CD4-positive, alpha-beta memory T cell (primary cell): Measurements from ENCODE around the gene AIF1L. TPM values are rescaled to one million over a fixed set of nuclear protein-coding genes. Genes with fewer than 3 reads are reported as not detected.

Experiments
- CTCF ChIA-PET: fragments of 350-600 bp; sonication (Branson Sonifier 250); formaldehyde crosslinking; loops from one replicate; lab custom pipeline; 2021; ENCODE audit warnings: inconsistent platforms; ENCODE audit not compliant: partially characterized antibody; lab: Charles Lee
- POLR2A ChIA-PET: fragments of 350-600 bp; sonication (Branson Sonifier 250); formaldehyde crosslinking; loops from one replicate; lab custom pipeline; 2021; ENCODE audit not compliant: partially characterized antibody; lab: Charles Lee
- DNase-seq, 5 donors: peaks; one replicate each; pipeline versions ENCODE4 v3.0.0 to v3.0.0-alpha.2; 2020 to 2022; ENCODE audit warnings: mixed read lengths in 1 of 5
- H3K27ac ChIP-seq: one replicate; pipeline ENCODE4 v1.7.0; 2013; ENCODE audit warnings: low read depth, low read length
- H3K27me3 ChIP-seq: 2 replicates; pipeline ENCODE4 v1.7.0; 2013; ENCODE audit warnings: mild to moderate bottlenecking, low read length, moderate library complexity; ENCODE audit not compliant: insufficient read depth
- H3K36me3 ChIP-seq: 2 replicates; pipeline ENCODE4 v1.7.0; 2013; ENCODE audit warnings: mild to moderate bottlenecking, low read length, moderate library complexity; ENCODE audit not compliant: insufficient read depth
- H3K4me1 ChIP-seq: 2 replicates; pipeline ENCODE4 v1.7.0; 2013; ENCODE audit warnings: mild to moderate bottlenecking, low read length, moderate library complexity; ENCODE audit not compliant: insufficient read depth
- H3K4me3 ChIP-seq, 2 donors: one replicate each; pipeline ENCODE4 v1.7.0; 2013; ENCODE audit warnings: low read length in 2 of 2, mild to moderate bottlenecking in 1 of 2
- H3K9me3 ChIP-seq, 2 donors: one replicate each; pipeline ENCODE4 v1.7.0; 2013; ENCODE audit warnings: low read length in 2 of 2, control low read depth in 1 of 2; ENCODE audit not compliant: control insufficient read depth in 1 of 2
- H3K27ac Mint-ChIP-seq, 7 donors: one replicate each; pipeline ENCODE4 v1.8.0; 2020 to 2021; ENCODE audit warnings: mixed read lengths in 7 of 7, mild to moderate bottlenecking in 6 of 7, inconsistent platforms in 3 of 7, moderate library complexity in 3 of 7
- H3K27me3 Mint-ChIP-seq, 2 donors: one replicate each; pipeline ENCODE4 v1.8.0; 2020 to 2021; ENCODE audit warnings: mixed read lengths in 2 of 2
- H3K36me3 Mint-ChIP-seq, 2 donors: one replicate each; pipeline ENCODE4 v1.8.0; 2020 to 2021; ENCODE audit warnings: mixed read lengths in 2 of 2, inconsistent platforms in 1 of 2, mild to moderate bottlenecking in 1 of 2
- H3K4me1 Mint-ChIP-seq, 4 donors: one replicate each; pipeline ENCODE4 v1.8.0; 2020 to 2021; ENCODE audit warnings: mixed read lengths in 4 of 4, mild to moderate bottlenecking in 1 of 4
- H3K4me3 Mint-ChIP-seq, 8 donors: one replicate each; pipeline ENCODE4 v1.8.0; 2020 to 2021; ENCODE audit warnings: mixed read lengths in 8 of 8, mild to moderate bottlenecking in 7 of 8, moderate library complexity in 6 of 8, inconsistent platforms in 3 of 8
- H3K9me3 Mint-ChIP-seq, 8 donors: one replicate each; pipeline ENCODE4 v1.8.0; 2020 to 2021; ENCODE audit warnings: mixed read lengths in 8 of 8, mild to moderate bottlenecking in 5 of 8, inconsistent platforms in 3 of 8, moderate library complexity in 1 of 8
- intact Hi-C: fragments of 100-400 bp; cut with micrococcal nuclease; formaldehyde crosslinking; loops from one replicate; pipeline ENCODE4 v1.15.1; 2023
- polyA plus RNA-seq, 2 donors: library from polyadenylated mRNA; unstranded; fragments of 300-500 nt; fragmentation: Illumina TruSeq; gene quantifications; one replicate each; pipeline ENCODE4 v1.2.3, GENCODE V29; 2021
- total RNA-seq, 2 experiments: library from RNA; stranded (reverse); gene quantifications; one replicate each; pipeline ENCODE4 v1.2.3, GENCODE V29; 2021

Gene AIF1L
- total and polyA plus RNA-seq, 4 experiments from 2014 or later, result 0.15 TPM; not detected in 3

- H3K4me1 ChIP-seq, result no peaks in the 10 kb centered on the region
- Mint-ChIP-seq H3K27me3 (no peaks in the 10 kb centered on the region), H3K36me3 (peaks cover 66 to 70% of the 10 kb centered on the region in 2 donors), H3K4me3 (no peak overlapping the region), H3K9me3 (no peaks in the 10 kb centered on the region), H3K27ac (peak overlapping the region in 2 of 7 donors; percentile 53 to 78), H3K4me1 (peaks cover 4 to 16% (median 8%) of the 10 kb centered on the region in 4 donors)
- intact Hi-C loops, result no loop called here
- no peak overlapping the region for H3K27ac ChIP-seq
- no peaks in the 10 kb centered on the region for H3K27me3 ChIP-seq
- CTCF ChIA-PET, result interaction anchor here (1.0 to 2.0 kb wide), 5 partner anchors 9 to 169 kb away, joined by 3 to 6 read pairs (median 4); no protein-coding TSS in a partner anchor
- H3K4me3 ChIP-seq, result no peak overlapping the region
- no peaks in the 10 kb centered on the region for H3K9me3 ChIP-seq
- peaks cover 21% of the 10 kb centered on the region for H3K36me3 ChIP-seq
- POLR2A ChIA-PET, result no interaction called here
- DNase-seq, result no peak
These were observed 70.9 kb downstream of the AIF1L start for GRCh38 chr9:131167146-131167692.

DNA sequence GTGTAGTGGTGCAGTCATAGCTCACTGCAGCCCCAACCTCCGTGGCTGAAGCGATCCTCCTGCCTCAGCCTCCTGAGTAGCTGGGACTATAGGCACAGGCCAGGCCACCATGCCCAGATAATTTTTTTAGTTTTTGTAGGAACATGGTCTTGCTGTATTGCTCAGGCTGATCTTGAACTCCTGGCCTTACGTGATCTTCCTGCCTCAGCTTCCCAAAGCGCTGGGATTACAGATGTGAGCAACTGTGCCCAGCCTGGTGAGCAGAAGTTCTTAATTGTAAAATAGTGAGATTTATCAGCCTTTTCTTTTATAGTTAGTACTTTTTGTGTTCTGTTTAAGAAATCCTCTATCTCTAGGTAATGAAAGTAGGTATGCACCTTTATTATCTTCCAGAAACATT, 71.6 kb downstream of the AIF1L start:
- H3K9me3 Mint-ChIP-seq, result no peaks in the 10 kb centered on the region
- H3K27me3 Mint-ChIP-seq, result no peaks in the 10 kb centered on the region
- POLR2A ChIA-PET, result interaction anchor here (0.8 kb wide), 1 partner anchor 42 kb away, joined by 4 read pairs; the partner anchor contains the start of gene NUP214
- Histone ChIP-seq H3K4me3 (no peak overlapping the region), H3K36me3 (peaks cover 13% of the 10 kb centered on the region), H3K9me3 (no peaks in the 10 kb centered on the region), H3K4me1 (no peaks in the 10 kb centered on the region), H3K27me3 (no peaks in the 10 kb centered on the region), H3K27ac (no peak overlapping the region)
- no peak for DNase-seq
- CTCF ChIA-PET, result interaction anchor here (1.0 to 2.0 kb wide), 4 partner anchors 9 to 166 kb away, joined by 3 to 6 read pairs (median 4); no protein-coding TSS in a partner anchor
- intact Hi-C loops, result no loop called here
- peak overlapping the region in 2 of 7 donors; percentile 53 to 71 for H3K27ac Mint-ChIP-seq
- peak overlapping the region in 1 of 8 donors; percentile 36 for H3K4me3 Mint-ChIP-seq
- peaks cover 59 to 71% of the 10 kb centered on the region in 2 donors for H3K36me3 Mint-ChIP-seq
- peaks cover 4 to 15% (median 8%) of the 10 kb centered on the region in 4 donors for H3K4me1 Mint-ChIP-seq

DNA sequence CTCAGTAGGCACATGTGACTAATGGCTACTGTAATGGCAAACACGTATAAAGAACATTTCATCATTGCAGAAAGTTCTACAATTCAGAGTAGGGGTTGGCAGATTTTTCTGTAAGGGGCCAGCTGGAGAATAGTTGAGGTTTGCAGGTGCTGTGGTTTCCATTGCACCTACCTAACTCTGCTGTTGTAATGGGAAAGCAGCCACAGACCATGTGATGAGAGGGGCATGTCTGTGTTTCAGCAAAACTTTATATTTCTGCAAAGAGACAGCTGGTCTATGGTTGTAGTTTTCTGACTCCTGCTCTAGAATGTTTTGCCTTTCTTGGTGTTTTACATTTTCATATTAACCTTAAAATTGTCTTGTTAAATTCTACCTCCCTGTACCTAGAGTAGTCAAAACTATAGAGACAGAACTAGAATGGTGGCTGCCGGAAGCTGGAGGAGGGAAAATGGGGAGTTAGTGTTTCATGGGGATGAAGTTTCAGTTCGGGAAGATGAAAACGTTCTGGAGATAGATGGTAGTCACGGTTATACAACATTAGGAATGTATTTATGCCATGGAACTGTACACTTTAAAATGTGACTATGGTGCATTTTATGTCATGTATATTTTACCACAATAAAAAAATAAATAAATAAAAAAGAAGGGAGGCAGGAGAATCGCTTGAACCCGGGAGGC, 73.4 kb downstream of the AIF1L start:
- ChIA-PET POLR2A (no interaction called here), CTCF (interaction anchor here (1.3 kb wide), 1 partner anchor 167 kb away, joined by 4 read pairs; no protein-coding TSS in a partner anchor)
- no peaks in the 10 kb centered on the region for H3K4me1 ChIP-seq
- Mint-ChIP-seq H3K36me3 (peaks cover 51 to 64% of the 10 kb centered on the region in 2 donors), H3K4me3 (no peak overlapping the region), H3K27ac (peak overlapping the region in 2 of 7 donors; percentile 13 to 54), H3K27me3 (no peaks in the 10 kb centered on the region), H3K9me3 (no peaks in the 10 kb centered on the region), H3K4me1 (peaks cover 4 to 12% (median 5%) of the 10 kb centered on the region in 4 donors)
- H3K36me3 ChIP-seq, result peaks cover 7% of the 10 kb centered on the region
- DNase-seq, result no peak
- H3K9me3 ChIP-seq, result no peaks in the 10 kb centered on the region
- no peaks in the 10 kb centered on the region for H3K27me3 ChIP-seq
- intact Hi-C loops, result loop anchor here (10.0 kb wide), 1 partner anchor 65 kb away; no protein-coding TSS in a partner anchor
- H3K4me3 ChIP-seq, result no peak overlapping the region
- H3K27ac ChIP-seq, result no peak overlapping the region

Other genes starting within 250 kb of the AIF1L start
- not detected for gene QRFP, start 199.7 kb upstream of the AIF1L start, total RNA-seq
- not detected for gene QRFP, start 199.7 kb upstream of the AIF1L start, polyA plus RNA-seq
- gene FIBCD1, start 157.3 kb upstream of the AIF1L start, total RNA-seq, result not detected
- not detected for gene FIBCD1, start 157.3 kb upstream of the AIF1L start, polyA plus RNA-seq
- gene LAMC3, start 87.4 kb upstream of the AIF1L start, total RNA-seq, result under 1 TPM; 0.32 to 0.61 TPM
- gene LAMC3, start 87.4 kb upstream of the AIF1L start, polyA plus RNA-seq, result not detected
- gene NUP214, start 29.1 kb downstream of the AIF1L start, total RNA-seq, result 10 to 100 TPM; 72.1 to 79.5 TPM
- gene NUP214, start 29.1 kb downstream of the AIF1L start, polyA plus RNA-seq, result 10 to 100 TPM in 1 of 2 donors, 1 to 10 TPM in 1; 6.6 to 22.3 TPM
- 10 to 100 TPM; 93.5 TPM for gene FAM78A, start 180.0 kb downstream of the AIF1L start, total RNA-seq
- 10 to 100 TPM in 1 of 2 donors, 1 to 10 TPM in 1; 5.5 to 29.2 TPM for gene FAM78A, start 180.0 kb downstream of the AIF1L start, polyA plus RNA-seq
- not detected for gene PLPP7, start 193.2 kb downstream of the AIF1L start, total RNA-seq
- gene PLPP7, start 193.2 kb downstream of the AIF1L start, polyA plus RNA-seq, result not detected